HG03196 (cell line): Measurements from ENCODE around the gene NFIX.

Experiments used
- ATAC-seq: cut with Tn5 transposase; IDR thresholded peaks from one replicate; pipeline ENCODE4 v1.9.1; 2021; ENCODE audit not compliant: unreplicated experiment

Gene NFIX

GRCh38 chr19:13033819-13034611 lies 38.7 kb downstream of the NFIX start:
- ATAC-seq = no peak

- ATAC-seq = no peak
Observed at GRCh38 chr19:13034636-13035035, 39.4 kb downstream of the NFIX start.

- ATAC-seq = no peak
Observed at GRCh38 chr19:13035820-13036365, 40.6 kb downstream of the NFIX start.

- ATAC-seq = no peak
Observed at GRCh38 chr19:13036366-13036976, 41.2 kb downstream of the NFIX start.

GRCh38 chr19:13037161-13037560 lies 41.9 kb downstream of the NFIX start:
- ATAC-seq = no peak

GRCh38 chr19:13037731-13038130 lies 42.5 kb downstream of the NFIX start:
- no peak for ATAC-seq

GRCh38 chr19:13038306-13039210 lies 43.3 kb downstream of the NFIX start:
- ATAC-seq = no peak

GRCh38 chr19:13039211-13039789 lies 44.0 kb downstream of the NFIX start:
- ATAC-seq = no peak

- ATAC-seq = no peak
Observed at GRCh38 chr19:13040232-13040947, 45.1 kb downstream of the NFIX start.

GRCh38 chr19:13040948-13041292 lies 45.6 kb downstream of the NFIX start:
- ATAC-seq = no peak

- no peak for ATAC-seq
Observed at GRCh38 chr19:13042443-13043130, 47.3 kb downstream of the NFIX start.

- ATAC-seq = no peak
Observed at GRCh38 chr19:13043285-13043684, 48.0 kb downstream of the NFIX start.

GRCh38 chr19:13044231-13044836 lies 49.1 kb downstream of the NFIX start:
- ATAC-seq = no peak

- no peak for ATAC-seq
Observed at GRCh38 chr19:13045812-13046211, 50.5 kb downstream of the NFIX start.

- ATAC-seq = no peak
Observed at GRCh38 chr19:13047374-13047773, 52.1 kb downstream of the NFIX start.

GRCh38 chr19:13050274-13050673 lies 55.0 kb downstream of the NFIX start:
- no peak for ATAC-seq

GRCh38 chr19:13051557-13052165 lies 56.4 kb downstream of the NFIX start:
- no peak for ATAC-seq

- ATAC-seq = no peak
Observed at GRCh38 chr19:13052447-13053175, 57.3 kb downstream of the NFIX start.
